Stimulated activated CD8-positive, alpha-beta memory T cell treated with anti-CD3 and anti-CD28 coated beads, Interleukin-15, amount 100 ng/mL, for 4 hours (primary cell): ENCODE data around the gene GNG14.
A peak's percentile ranks its signal among the peaks of the same experiment; 100 is the strongest.
"Not testable (repeated sequence)": the region's sequence is repeated elsewhere in the genome, so short reads cannot be mapped to it uniquely, and the experiment has no call there.

Experiments
- DNase-seq, 2 donors: peaks; one replicate each; pipeline ENCODE4 v3.0.0-alpha.2; 2020; ENCODE audit warnings: low read depth in 2 of 2

GNG14 gene

DNA sequence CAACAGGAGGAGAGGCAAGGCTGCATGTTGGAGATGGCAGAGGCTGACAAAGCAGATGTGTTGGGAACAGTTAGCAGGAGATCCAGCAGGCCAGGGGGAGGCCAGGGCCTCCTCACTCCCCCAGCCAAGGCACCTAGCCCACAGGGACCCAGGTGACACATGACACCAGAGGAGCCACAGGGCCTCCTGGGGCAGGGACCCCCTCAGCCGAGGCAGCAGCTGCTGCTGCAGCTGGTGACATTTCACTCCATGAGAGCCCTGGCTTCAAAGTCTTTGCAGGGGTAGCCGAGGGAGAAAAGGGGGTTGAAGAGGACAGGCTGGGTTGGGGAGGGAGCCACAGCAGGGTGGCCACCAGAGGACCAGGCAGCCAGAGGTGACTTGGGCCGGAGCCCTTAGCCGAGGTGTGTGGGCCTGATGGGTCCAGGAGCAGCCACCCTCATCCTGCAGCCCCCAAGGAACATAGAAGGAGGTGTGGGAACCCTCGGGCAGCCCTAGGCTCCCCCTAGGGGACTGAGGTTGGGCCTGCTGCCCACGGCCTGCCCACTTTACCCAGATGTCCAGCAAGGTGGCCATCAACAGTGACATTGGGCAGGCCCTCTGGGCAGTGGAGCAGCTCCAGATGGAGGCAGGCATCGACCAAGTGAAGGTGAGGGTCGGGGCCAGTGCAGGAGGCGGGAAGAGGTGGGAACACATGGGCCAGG, at the start of gene GNG14:
GNG14 (plus strand) TSS at position 503 of the 701 bp plus-strand sequence; CDS start at position 554, 51 bp downstream.
- DNase-seq: no peak

DNA sequence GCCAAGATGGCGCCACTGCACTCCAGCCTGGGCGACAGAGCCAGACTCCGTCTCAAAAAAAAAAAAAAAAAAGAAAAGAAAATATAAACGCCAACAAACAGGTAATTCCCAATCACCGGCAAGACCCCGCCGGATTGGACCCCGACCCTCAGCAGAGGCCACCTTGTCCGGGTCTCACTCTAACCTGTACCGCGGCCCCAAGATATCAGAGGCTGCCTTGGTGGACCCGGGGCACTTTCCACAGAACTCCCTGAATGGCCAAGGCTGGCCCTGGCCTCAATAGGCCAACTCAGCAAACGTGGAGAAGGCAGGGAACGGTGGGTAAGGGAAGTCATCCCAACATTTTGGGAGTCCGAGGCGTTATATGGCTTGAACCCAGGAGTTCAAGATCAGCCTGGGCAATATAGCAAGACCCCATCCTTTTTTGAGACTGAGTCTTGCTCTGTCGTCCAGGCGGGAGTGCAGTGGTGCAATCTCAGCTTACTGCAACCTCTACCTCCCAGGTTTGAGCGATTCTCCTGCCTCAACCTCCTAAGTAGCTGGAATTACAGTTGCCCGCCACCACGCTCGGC, 49.1 kb upstream of the GNG14 start:
- DNase-seq: no peak

DNA sequence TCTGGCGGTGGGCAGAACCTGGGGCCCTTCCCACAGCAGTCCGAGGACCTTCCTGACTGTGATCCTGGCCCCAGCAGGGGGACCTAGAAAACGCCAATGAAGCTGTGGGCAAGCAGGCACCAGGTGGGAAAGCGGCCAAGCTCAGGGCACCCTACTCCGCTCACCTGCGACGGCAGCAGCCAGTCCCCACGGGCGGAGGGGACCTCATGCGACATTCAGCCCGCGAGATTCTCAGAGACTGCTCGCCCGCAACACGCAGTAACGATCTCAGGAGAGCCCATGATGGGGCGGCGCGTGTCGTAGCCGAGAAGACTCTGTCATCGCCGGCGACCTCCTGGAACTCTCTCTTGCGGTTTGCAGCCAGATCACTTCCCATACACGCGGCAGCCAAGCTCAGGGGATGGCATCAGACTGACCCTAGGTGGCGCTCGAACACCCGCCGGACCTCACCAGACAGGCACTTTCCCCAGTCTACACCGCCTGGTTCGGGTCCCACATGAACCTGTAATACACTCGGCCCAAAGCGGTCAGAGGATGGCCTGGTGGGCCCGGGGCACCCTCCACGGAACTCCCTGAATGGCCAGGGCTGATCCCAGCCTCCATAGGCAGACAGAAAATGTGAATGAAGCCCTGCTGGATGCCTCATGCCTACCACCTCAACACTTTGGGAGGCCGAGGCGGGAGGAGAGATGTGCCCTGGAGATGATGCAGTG, 47.7 kb upstream of the GNG14 start:
- DNase-seq: peak; percentile 69 to 78

GRCh38 chr19:12641456-12641855, 46.3 kb upstream of the GNG14 start:
- DNase-seq: no peak

DNA sequence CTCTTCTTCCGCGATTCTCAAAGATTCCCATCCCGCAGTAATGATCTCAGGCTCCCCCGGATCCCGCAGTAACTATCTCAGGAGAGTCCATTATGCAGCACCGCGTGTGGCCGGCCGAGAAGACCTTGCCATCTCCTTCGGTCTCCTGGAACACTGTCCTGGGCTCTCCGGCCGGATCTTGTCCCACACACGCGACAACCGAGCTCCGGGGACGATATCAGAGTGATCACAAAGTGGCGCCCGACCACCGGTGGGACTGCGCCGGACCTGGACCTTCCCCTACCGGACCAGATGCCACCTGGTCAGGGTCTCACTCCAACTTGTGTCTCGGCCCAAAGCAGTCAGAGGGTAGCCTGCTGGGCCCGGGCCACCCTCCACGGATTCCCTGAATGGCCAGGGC, 45.3 kb upstream of the GNG14 start:
- DNase-seq: no peak

DNA sequence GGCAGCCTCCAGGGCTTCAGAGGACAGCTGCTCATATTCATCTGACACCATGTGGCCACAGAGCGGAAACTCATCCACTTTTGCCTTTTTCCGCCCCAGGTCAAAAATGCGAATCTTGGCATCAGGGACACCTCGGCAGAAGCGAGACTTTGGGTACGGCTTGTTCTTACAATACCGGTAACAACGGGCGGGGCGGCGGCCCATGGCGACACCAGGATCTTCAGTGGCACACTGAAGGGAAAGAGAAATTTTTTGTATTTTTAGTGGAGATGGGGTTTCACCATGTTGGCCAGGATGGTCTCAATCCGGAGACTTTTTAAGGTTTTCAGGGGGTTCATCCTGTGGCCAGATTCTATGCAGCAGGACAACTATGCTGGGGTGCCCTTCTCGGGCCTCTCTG, 44.1 kb upstream of the GNG14 start:
- not testable (repeated sequence) for DNase-seq

DNA sequence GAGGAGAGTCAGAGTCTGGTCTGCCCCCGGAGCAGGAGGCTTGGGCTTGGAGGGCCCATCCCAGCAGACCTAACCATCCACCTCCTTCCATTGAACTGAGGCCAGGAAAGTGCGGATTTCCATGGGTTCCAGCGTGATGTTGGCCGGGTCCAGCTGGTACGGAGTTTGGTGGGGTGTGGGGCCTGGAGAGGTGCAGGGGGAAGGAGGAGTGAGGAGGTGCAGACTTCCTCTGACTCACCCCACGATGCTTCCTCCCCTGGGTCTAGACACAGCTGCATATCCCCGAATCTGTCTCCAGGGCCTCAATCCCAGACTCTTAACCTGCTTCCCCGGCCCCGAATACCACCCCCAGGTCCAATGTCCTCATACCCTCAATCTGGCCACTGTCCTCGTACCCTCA, 41.2 kb upstream of the GNG14 start:
- no peak for DNase-seq

DNA sequence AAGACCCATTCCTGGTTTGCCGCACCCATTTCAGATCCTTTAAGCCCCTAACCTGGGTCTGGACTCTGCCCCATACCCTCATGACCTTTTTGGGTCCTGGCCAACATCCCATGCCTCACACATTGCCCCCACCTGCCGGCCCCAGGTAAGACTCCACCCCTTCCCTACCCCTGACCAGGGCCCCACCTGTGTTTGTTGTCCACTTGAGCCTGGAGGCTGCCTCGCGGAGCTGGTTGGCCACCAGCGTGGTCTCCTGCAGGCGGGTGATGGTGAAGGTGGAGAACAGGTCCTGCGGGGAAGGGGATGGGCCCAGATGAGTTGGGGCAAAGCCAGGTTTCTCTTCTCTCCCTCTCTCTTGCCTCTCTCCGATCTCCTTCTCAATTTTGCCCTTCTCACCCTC, 40.8 kb upstream of the GNG14 start:
- no peak for DNase-seq

GRCh38 chr19:12647490-12648071, 40.2 kb upstream of the GNG14 start:
- DNase-seq: no peak

DNA sequence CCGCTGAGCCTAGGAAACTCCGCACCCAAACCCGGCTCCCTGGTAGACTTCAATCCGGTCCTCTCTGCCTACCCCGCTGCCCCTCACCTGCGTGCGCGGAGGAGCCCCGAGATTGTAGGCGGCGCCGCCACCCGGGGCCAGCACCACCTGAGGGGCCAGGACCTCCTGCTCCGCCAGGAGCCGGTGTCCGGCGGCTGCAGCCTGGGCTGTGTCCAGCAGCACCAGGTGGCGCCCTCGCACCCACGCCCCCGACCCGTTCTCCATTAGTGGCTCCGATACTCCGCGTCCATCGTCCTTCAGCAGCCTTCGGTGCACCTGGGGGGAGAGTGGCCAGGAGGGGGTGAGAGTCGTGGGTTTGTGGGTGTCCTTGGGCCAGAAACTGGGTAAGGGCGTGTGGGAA, 39.7 kb upstream of the GNG14 start:
- DNase-seq: no peak

DNA sequence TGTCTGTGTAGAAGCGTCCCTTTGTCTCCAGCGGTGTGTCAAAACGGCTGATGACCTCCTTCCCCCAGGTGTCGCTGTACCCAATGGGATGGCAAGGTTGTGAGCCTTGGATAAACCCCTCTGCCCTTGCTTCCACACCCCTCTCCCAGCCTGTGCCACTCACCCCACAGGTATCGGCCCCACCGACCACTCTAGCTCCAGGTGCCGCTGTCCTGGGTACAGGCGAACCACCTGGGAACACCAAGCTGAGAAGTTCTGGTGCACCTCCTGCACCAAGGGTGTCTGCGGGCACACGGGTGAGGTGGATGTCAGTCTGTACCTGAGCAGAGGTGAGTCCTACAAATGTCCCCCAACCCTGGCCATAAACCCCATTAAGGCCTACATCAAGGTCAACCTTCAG, 37.9 kb upstream of the GNG14 start:
- no peak for DNase-seq

GRCh38 chr19:12652219-12652618, 35.6 kb upstream of the GNG14 start:
- no peak for DNase-seq

DNA sequence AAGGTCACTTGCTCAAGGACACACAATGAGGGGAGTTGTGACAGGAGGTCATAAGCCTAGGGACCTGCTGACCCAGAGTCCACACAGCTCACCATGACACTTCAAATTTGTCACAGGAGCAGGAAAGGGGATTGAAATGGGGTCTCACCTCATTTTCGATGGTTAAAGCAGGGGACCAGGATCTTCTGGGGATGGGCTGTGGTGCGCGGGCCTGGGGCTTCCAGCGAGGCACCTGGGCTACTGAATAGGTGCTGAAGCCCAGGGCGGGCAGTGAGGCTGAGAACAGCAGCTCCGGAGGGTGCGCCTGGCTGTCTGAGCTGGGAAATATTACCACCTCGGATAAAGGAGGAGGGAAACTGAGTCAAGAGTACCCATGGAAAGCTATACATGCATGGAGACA, 32.3 kb upstream of the GNG14 start:
- DNase-seq: no peak

DNA sequence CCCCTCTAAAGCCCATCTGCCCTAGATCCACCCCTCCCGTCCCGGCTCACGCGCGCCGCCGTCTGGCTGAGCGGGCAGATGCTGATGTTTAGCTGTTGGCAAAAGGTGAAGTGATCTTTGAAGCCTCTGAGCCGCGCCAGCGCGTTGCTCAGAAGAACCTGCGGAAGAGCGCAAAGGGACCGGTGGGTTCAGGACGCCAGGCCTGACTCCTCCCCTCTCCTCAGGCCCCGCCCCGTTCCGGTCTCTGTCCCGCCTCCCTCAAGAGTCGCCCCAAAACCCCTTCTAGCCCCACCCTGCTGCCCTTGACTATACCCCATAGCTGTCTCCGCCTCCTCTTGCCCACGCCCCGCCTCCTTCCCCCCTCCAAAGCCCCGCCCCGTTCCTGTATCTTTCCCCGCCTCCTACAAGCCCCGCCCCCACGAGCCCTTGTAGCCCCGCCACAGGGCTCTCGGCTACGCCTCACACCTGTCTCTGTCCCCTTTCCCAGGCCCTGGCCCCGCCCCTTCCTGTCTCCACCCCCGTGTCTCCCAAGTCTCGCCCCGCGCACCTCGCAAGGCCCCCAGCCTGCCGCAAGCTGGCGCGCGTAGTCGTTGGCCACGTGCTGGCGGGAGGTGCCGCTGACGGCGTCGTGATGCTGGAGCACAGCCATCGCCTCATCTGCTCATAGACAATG, 30.8 kb upstream of the GNG14 start:
- DNase-seq: no peak

DNA sequence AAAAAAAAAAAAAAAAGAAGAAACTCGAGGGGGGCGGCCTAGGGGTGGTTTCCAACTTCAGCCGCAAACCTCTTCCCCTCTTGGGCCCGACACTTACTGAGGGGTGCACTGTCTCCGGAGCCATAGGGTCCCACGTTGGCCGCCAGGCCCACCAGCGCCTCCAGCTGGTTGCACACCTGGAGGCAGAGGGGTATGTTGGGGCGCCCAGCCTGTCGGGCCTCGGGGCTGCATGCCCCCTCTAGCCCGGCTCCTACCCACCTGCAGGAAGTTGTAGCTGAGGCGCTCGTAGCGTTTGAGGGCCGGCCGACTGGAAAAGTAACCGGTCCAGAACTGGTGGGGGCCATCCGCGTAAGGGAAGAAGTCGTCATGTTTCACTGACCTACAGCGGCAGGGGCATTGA, 29.8 kb upstream of the GNG14 start:
- no peak for DNase-seq

- DNase-seq: no peak
These were observed 26.8 kb upstream of the GNG14 start for GRCh38 chr19:12660980-12661379.

- DNase-seq: no peak
These were observed 23.2 kb upstream of the GNG14 start for GRCh38 chr19:12664406-12665280.

DNA sequence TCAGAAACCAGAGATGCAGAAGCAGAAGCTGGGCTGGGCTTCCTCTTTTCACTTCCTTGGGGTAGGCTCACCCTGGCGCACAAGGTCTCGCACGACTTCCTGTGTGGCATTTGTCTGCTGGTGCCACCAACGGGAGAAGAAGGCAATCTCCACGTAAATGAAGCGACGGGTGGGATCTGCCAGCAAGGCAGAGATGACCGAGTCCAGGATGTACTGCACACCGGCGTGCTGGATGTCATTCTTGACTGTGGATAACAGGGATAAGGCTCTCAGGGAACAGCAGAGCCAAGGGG, 22.6 kb upstream of the GNG14 start:
- no peak for DNase-seq

DNA sequence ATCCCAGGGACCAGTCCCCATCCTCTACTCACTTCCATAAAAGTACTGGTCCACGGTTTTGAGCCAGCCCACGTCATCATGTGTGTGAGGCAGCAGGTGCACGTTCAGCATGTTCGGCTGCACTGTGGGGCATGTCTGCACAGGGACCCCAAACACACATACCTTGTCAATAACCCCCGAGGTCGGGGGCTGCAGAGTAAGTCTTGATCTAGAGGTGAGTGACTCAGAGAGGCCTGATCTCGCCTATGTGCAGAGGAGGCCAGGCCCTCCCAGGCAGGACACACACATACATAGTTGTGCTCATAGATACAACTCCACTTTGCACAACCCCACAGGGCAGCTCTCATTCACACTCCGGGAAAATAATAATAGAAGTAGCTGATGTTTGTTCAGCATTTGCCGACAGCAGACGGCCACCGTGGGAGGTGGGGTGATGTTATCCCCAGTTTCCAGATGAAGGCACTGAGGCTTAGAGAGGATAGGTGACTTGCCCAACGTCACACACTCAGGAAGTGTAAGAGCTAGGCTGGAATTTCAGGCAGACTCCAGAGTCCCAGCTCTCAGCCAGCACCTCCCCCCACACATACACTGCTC, 22.0 kb upstream of the GNG14 start:
- no peak for DNase-seq

- DNase-seq: peak; percentile 57 to 68
These were observed 21.3 kb upstream of the GNG14 start, which contains the start of the genes MAN2B1 and WDR83 for GRCh38 chr19:12666265-12667048. MAN2B1 (minus strand) TSS chr19:12666742; CDS start chr19:12666701, 41 bp downstream. WDR83 (plus strand) TSS chr19:12666807; CDS start chr19:12669791, 2,984 bp downstream.
